Neural cell (in vitro differentiated cells): ENCODE measurements around the gene NINJ1.

Source experiments
- CTCF ChIP-seq: fragments of 450-650 bp; IDR thresholded peaks from 2 replicates; pipeline ENCODE4 v1.5.1; 2014; ENCODE audit warnings: antibody characterized with exemption, mild to moderate bottlenecking, moderate library complexity; ENCODE audit not compliant: poor library complexity, severe bottlenecking
- EZH2 ChIP-seq: fragments of 200-600, 300-800 bp; shearing (Covaris generic), sonication (generic); IDR thresholded peaks from 2 replicates; pipeline ENCODE4 v1.6.1; 2014; ENCODE audit warnings: antibody characterized with exemption, low read length, borderline replicate concordance, mild to moderate bottlenecking; ENCODE audit not compliant: insufficient read depth, poor library complexity, severe bottlenecking
- POLR2AphosphoS5 ChIP-seq: IDR thresholded peaks from 2 replicates; pipeline ENCODE4 v1.6.1; 2012
- REST ChIP-seq: IDR thresholded peaks from 2 replicates; pipeline ENCODE4 v1.6.1; 2012; ENCODE audit warnings: borderline replicate concordance
- SMC3 ChIP-seq: fragments of 450-650 bp; conservative IDR thresholded peaks from 2 replicates; pipeline ENCODE4 v1.6.1; 2014; ENCODE audit warnings: antibody characterized with exemption, mild to moderate bottlenecking, moderate library complexity; ENCODE audit not compliant: poor library complexity
- TAF1 ChIP-seq: IDR thresholded peaks from 2 replicates; pipeline ENCODE4 v1.6.1; 2012; ENCODE audit warnings: low read depth

GRCh38 chr9:93138171-93138764 is 4.2 kb upstream of the NINJ1 start:
- TF ChIP-seq TAF1 = no peak
- TF ChIP-seq SMC3 = no peak
- no peak for TF ChIP-seq CTCF
- no peak for TF ChIP-seq EZH2
- no peak for TF ChIP-seq REST
- TF ChIP-seq POLR2AphosphoS5 = no peak
